Measurements from ENCODE around the gene CSTF2. TPM values are rescaled to one million over a fixed set of nuclear protein-coding genes. Genes with fewer than 3 reads are reported as not detected.

Gene CSTF2
- total RNA-seq, 2 donors from 2014 or later, result 7.0 to 9.9 TPM

GRCh38 chrX:100871594-100872560 is 51.7 kb downstream of the CSTF2 start:
- no peak for TF ChIP-seq POLR2A (IDR thresholded peaks at IDR 0.05)
- no peak for TF ChIP-seq CTCF (IDR thresholded peaks at IDR 0.05)
- WGBS, 2 donors, result 35 to 42% methylated on average over 7 to 8 of the region's 9 CpGs
- Histone ChIP-seq H3K4me3 (no peak overlapping the region), H3K4me1 (no peaks in the 10 kb centered on the region), H3K27me3 (no peaks in the 10 kb centered on the region), H3K9me3 (no peaks in the 10 kb centered on the region), H3K36me3 (replicated peaks in 1 of 2; ENCODE audit: insufficient read depth in 1 of 2, low read depth in 2 of 2) (no peaks in the 10 kb centered on the region), H3K27ac (no peak overlapping the region)
- intact Hi-C loops (cut with DNase I), result no loop called here
- ATAC-seq, result no peak
- no peak for DNase-seq

- TF ChIP-seq POLR2A (IDR thresholded peaks at IDR 0.05) (no peak), CTCF (IDR thresholded peaks at IDR 0.05) (no peak)
- no peaks in the 10 kb centered on the region for H3K27me3 ChIP-seq
- intact Hi-C loops (cut with DNase I), result no loop called here
- DNase-seq (no peak), ATAC-seq (no peak)
- no peaks in the 10 kb centered on the region for H3K4me1 ChIP-seq
- no peaks in the 10 kb centered on the region for H3K36me3 ChIP-seq (replicated peaks in 1 of 2; ENCODE audit: insufficient read depth in 1 of 2, low read depth in 2 of 2)
- no peaks in the 10 kb centered on the region for H3K9me3 ChIP-seq
- WGBS, 2 donors, result 6 to 29% methylated on average over 2 of the region's 2 CpGs
- no peak within 1 kb of the TSS for H3K27ac ChIP-seq
- H3K4me3 ChIP-seq, result no peak within 1 kb of the TSS
These were observed 54.1 kb downstream of the CSTF2 start, which contains the start of gene NOX1 for GRCh38 chrX:100874325-100874724. TSS of gene NOX1 (minus strand) at chrX:100874359. CDS start at chrX:100874139, 220 bp downstream.

GRCh38 chrX:100880368-100880767 is 60.2 kb downstream of the CSTF2 start:
- H3K27ac ChIP-seq, result no peak overlapping the region
- no peaks in the 10 kb centered on the region for H3K36me3 ChIP-seq (replicated peaks in 1 of 2; ENCODE audit: insufficient read depth in 1 of 2, low read depth in 2 of 2)
- H3K9me3 ChIP-seq, result no peaks in the 10 kb centered on the region
- no peaks in the 10 kb centered on the region for H3K4me1 ChIP-seq
- intact Hi-C loops (cut with DNase I), result no loop called here
- 20% methylated on average over 2 of the region's 2 CpGs for WGBS, 2 donors
- DNase-seq (no peak), ATAC-seq (no peak)
- H3K27me3 ChIP-seq, result no peaks in the 10 kb centered on the region
- no peak overlapping the region for H3K4me3 ChIP-seq
- TF ChIP-seq POLR2A (IDR thresholded peaks at IDR 0.05), result no peak
- no peak for TF ChIP-seq CTCF (IDR thresholded peaks at IDR 0.05)

- no peak for DNase-seq
- no peak for ATAC-seq
- H3K9me3 ChIP-seq, result no peaks in the 10 kb centered on the region
- H3K4me3 ChIP-seq, result no peak overlapping the region
- intact Hi-C loops (cut with DNase I), result no loop called here
- WGBS, 2 donors, result 26 to 37% methylated on average over 4 of the region's 4 CpGs
- TF ChIP-seq CTCF (IDR thresholded peaks at IDR 0.05) (no peak), POLR2A (IDR thresholded peaks at IDR 0.05) (no peak)
- no peaks in the 10 kb centered on the region for H3K4me1 ChIP-seq
- no peaks in the 10 kb centered on the region for H3K36me3 ChIP-seq (replicated peaks in 1 of 2; ENCODE audit: insufficient read depth in 1 of 2, low read depth in 2 of 2)
- H3K27me3 ChIP-seq, result no peaks in the 10 kb centered on the region
- H3K27ac ChIP-seq, result no peak overlapping the region
These were observed 63.5 kb downstream of the CSTF2 start for GRCh38 chrX:100883654-100884053.

Small RNA genes lying within 50 kb of the gene (small RNA-seq; reads per million reads assigned to genes)
- gene RF00411, result not detected

Other genes with a start within 250 kb of the CSTF2 start
- under 1 TPM in 1 of 2 donors, not detected in 1; 0.99 TPM for gene TNMD, start 235.5 kb upstream of the CSTF2 start, total RNA-seq
- gene TSPAN6, start 183.6 kb upstream of the CSTF2 start, total RNA-seq, result 10 to 100 TPM in 1 of 2 donors, 1 to 10 TPM in 1; 8.2 to 19.2 TPM
- 10 to 100 TPM in 1 of 2 donors, 1 to 10 TPM in 1; 8.6 to 15.5 TPM for gene SRPX2, start 176.2 kb upstream of the CSTF2 start, total RNA-seq
- 10 to 100 TPM; 19.1 to 21.3 TPM for gene SYTL4, start 88.3 kb upstream of the CSTF2 start, total RNA-seq
- gene NOX1, start 54.0 kb downstream of the CSTF2 start, total RNA-seq, result not detected
- not detected for gene XKRX, start 108.5 kb downstream of the CSTF2 start, total RNA-seq
- not detected for gene ARL13A, start 149.3 kb downstream of the CSTF2 start, total RNA-seq
- 1 to 10 TPM; 8.3 to 9.6 TPM for gene TRMT2B, start 231.7 kb downstream of the CSTF2 start, total RNA-seq